ENCODE data around the gene PRRT3.

- TF ChIP-seq CTCF (IDR thresholded peaks at IDR 0.05 in 2 of 3, conservative IDR thresholded peaks at IDR 0.05 in 1 of 3; ENCODE audit: insufficient read depth in 2 of 3, low read depth in 1 of 3, low read length in 3 of 3) (no peak), JUND (IDR thresholded peaks at IDR 0.05; ENCODE audit: borderline replicate concordance, low read depth, low read length) (no peak), JUND (tag; IDR thresholded peaks at IDR 0.05; ENCODE audit: borderline replicate concordance, low read depth, low read length) (no peak), MAFK (IDR thresholded peaks at IDR 0.05; ENCODE audit: low read length) (no peak), MAFF (IDR thresholded peaks at IDR 0.05; ENCODE audit: low read length) (no peak), ZNF274 (IDR thresholded peaks at IDR 0.05; ENCODE audit: borderline replicate concordance, low read depth, low read length) (no peak), ZBTB26 (CRISPR knock-in tag; IDR thresholded peaks at IDR 0.05) (no peak), E2F5 (CRISPR knock-in tag; IDR thresholded peaks at IDR 0.05) (no peak), ZNF121 (CRISPR knock-in tag; conservative IDR thresholded peaks at IDR 0.05) (no peak), NFATC3 (IDR thresholded peaks at IDR 0.05) (no peak), CTBP1 (IDR thresholded peaks at IDR 0.05; ENCODE audit: borderline replicate concordance) (no peak), HNRNPLL (IDR thresholded peaks at IDR 0.05; ENCODE audit: low read depth, low read length, poor library complexity, severe bottlenecking) (no peak), POLR2AphosphoS5 (IDR thresholded peaks at IDR 0.05; ENCODE audit: control insufficient read depth, insufficient read depth, low read depth, low read length) (no peak)
These were observed 1.1 kb downstream of the PRRT3 start for GRCh38 chr3:9951126-9951525.

All from K562 (cell line).